Upper lobe of right lung (tissue), 1 donor: Measurements from ENCODE around the gene LPAR4. TPM values are rescaled to one million over a fixed set of nuclear protein-coding genes. Genes with fewer than 3 reads are reported as not detected.

Experiments
- ATAC-seq: fragments of 200-7000 bp; cut with Tn5 transposase; one replicate; pipeline ENCODE4 v1.9.1; 2020; ENCODE audit warnings: mild to moderate bottlenecking, moderate library complexity
- DNase-seq: peaks from one replicate; pipeline ENCODE4 v3.0.0-alpha.2; 2020
- H3K27ac ChIP-seq: fragments of 200-600 bp; one replicate; pipeline ENCODE4 v1.8.0; 2022
- H3K27me3 ChIP-seq: fragments of 200-600 bp; one replicate; pipeline ENCODE4 v1.8.0; 2022; ENCODE audit warnings: mild to moderate bottlenecking
- H3K36me3 ChIP-seq: fragments of 200-600 bp; one replicate; pipeline ENCODE4 v1.8.0; 2022
- H3K4me1 ChIP-seq: fragments of 200-600 bp; one replicate; pipeline ENCODE4 v1.8.0; 2022
- H3K4me3 ChIP-seq: fragments of 200-600 bp; one replicate; pipeline ENCODE4 v1.8.0; 2022; ENCODE audit warnings: mild to moderate bottlenecking
- H3K9me3 ChIP-seq: fragments of 200-600 bp; one replicate; pipeline ENCODE4 v1.8.0; 2022
- CTCF ChIP-seq: fragments of 200-600 bp; IDR thresholded peaks from one replicate; pipeline ENCODE4 v1.8.0; 2022; ENCODE audit warnings: antibody characterized with exemption
- intact Hi-C: fragments of 100-400 bp; cut with DNase I; formaldehyde crosslinking; loops from one replicate; pipeline ENCODE4 v1.11.0; 2022
- total RNA-seq: library from RNA; stranded (reverse); fragmentation: NEBNext Ultra II Directional; extraction: Animal tissue kit (Norgen Biotek cat#: 25700); gene quantifications from one replicate; pipeline ENCODE4 v1.2.1, GENCODE V29; 2021
- donor health status: DM: no; HTN: yes; CAD: no; lungs with severe emphysema.

LPAR4 gene
- total RNA-seq, 1 donor from 2014 or later: not detected

DNA sequence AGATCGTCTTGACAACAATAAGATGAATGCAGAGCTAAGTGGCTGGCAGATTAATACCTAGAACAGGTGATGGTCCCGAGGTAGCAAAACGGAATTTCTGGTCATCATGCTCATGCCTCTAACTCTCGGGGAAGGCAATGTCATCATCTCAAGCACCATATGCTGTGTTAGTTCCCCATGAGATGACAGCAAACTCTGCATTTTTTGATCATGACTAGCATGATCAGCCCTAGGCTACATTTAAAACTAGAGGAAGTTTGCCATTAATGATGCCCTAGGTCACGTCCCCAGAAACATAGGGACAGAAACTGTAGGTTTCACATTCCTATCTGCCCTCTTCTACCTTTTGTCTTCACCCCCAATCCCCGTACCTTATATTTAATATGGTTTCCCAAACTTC lies 11.6 kb downstream of the LPAR4 start:
- H3K27me3 ChIP-seq: no peaks in the 10 kb centered on the region
- no peaks in the 10 kb centered on the region for H3K4me1 ChIP-seq
- H3K9me3 ChIP-seq: no peaks in the 10 kb centered on the region
- H3K4me3 ChIP-seq: no peak overlapping the region
- DNase-seq: no peak
- no peak for TF ChIP-seq CTCF
- no peak overlapping the region for H3K27ac ChIP-seq
- intact Hi-C loops: no loop called here
- H3K36me3 ChIP-seq: no peaks in the 10 kb centered on the region
- no peak for ATAC-seq

DNA sequence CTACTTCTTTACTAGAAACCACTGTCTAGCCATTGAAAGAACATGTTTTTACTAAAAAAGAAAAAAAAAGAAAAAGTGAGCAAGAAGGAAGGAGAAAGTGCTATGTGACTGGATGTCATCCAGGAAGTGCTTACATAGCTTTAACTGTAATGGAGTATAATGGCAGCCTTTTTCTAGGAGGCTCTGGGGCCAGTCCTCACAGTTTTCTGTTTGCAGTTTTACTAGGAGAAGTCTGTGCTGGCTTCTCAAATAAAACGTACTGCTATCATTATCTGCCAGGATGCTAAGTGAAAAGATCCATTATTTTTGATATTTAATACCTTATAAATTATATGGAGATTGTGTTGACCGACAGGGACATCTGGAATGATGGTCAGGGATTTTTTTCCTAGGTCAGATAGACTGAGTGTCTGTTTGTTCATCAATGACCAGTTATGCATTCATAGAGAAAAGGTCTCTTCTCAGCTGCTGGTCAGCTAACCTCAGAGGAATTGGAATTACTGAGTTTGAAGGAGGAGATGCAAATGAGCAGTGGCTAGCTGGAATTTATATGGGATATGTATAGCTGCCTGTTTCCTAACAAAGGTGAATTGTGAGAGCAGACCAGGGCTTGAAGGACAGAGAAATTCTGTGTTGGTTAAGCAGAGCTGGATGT lies 21.7 kb downstream of the LPAR4 start:
- Histone ChIP-seq H3K36me3 (no peaks in the 10 kb centered on the region), H3K9me3 (no peaks in the 10 kb centered on the region), H3K27ac (no peak overlapping the region), H3K4me3 (no peak overlapping the region), H3K4me1 (no peaks in the 10 kb centered on the region), H3K27me3 (no peaks in the 10 kb centered on the region)
- no peak for ATAC-seq
- no peak for DNase-seq
- no peak for TF ChIP-seq CTCF
- intact Hi-C loops: no loop called here

- DNase-seq (no peak), ATAC-seq (no peak)
- no peaks in the 10 kb centered on the region for H3K9me3 ChIP-seq
- H3K36me3 ChIP-seq: no peaks in the 10 kb centered on the region
- no peak overlapping the region for H3K4me3 ChIP-seq
- no peaks in the 10 kb centered on the region for H3K4me1 ChIP-seq
- H3K27me3 ChIP-seq: no peaks in the 10 kb centered on the region
- no peak overlapping the region for H3K27ac ChIP-seq
- no peak for TF ChIP-seq CTCF
- intact Hi-C loops: no loop called here
Measured at GRCh38 chrX:78769946-78770345, 22.4 kb downstream of the LPAR4 start.

DNA sequence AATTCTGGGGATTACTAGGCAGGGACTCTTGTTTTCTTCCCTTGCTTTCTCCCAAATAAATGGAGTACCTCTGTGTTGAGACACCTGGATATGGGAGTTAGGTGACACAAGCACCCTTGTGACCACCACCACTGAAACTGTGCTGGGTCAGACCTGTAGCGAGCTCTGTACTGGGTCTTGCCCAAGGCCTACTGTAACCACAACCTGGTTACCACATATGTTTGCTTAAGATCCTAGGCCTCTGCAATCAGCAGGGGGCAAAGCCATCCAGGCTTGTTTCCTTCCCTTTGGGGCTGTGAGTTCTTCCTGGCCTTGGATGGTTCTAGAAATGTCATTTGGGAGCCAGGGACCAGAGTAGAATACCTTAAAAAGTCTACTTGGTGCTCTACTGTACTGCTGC lies 49.4 kb downstream of the LPAR4 start:
- no peaks in the 10 kb centered on the region for H3K4me1 ChIP-seq
- no peak overlapping the region for H3K4me3 ChIP-seq
- TF ChIP-seq CTCF: no peak
- H3K27me3 ChIP-seq: no peaks in the 10 kb centered on the region
- H3K36me3 ChIP-seq: no peaks in the 10 kb centered on the region
- ATAC-seq (no peak), DNase-seq (no peak)
- intact Hi-C loops: no loop called here
- no peaks in the 10 kb centered on the region for H3K9me3 ChIP-seq
- H3K27ac ChIP-seq: no peak overlapping the region

DNA sequence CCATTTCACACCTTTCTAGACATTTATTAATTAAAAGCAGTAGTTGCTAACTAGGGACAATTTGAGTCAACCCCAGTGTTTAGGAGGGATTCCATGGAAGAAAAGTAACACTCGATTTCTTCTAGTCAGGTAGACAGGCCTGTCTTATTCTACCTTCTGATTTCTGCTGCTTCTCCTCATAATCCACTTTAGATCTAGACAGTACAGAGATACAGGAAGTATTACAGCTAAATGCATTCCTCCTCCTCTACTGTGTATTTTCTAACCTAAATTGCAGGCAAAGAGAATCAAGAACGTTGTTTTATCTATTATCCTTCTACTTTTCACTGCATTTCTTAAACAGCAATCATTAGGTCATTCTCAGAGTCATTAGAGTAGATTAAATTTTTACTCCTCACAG lies 52.6 kb downstream of the LPAR4 start:
- Histone ChIP-seq H3K36me3 (no peaks in the 10 kb centered on the region), H3K27me3 (no peaks in the 10 kb centered on the region), H3K27ac (no peak overlapping the region), H3K4me3 (no peak overlapping the region), H3K9me3 (no peaks in the 10 kb centered on the region), H3K4me1 (no peaks in the 10 kb centered on the region)
- TF ChIP-seq CTCF: no peak
- no peak for ATAC-seq
- intact Hi-C loops: no loop called here
- no peak for DNase-seq

DNA sequence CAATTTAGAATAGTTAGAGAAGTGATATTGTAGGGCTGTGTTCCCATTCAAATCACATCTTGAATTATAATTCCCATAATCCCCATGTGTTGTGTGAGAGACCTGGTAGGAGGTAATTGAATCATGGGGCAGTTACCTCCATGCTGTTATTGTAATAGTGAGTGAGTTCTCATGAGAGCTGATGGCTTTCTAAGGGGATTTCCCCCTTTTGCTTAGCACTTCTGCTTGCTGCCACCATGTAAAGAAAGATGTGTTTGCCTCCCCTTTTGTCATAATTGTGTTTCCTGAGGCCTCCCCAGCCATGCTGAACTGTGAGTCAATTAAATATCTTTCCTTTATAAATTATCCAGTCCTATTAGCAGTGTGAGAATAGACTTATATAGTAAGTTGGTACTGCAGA lies 53.2 kb downstream of the LPAR4 start:
- no peak for TF ChIP-seq CTCF
- DNase-seq (no peak), ATAC-seq (no peak)
- no peak overlapping the region for H3K27ac ChIP-seq
- no peak overlapping the region for H3K4me3 ChIP-seq
- H3K9me3 ChIP-seq: no peaks in the 10 kb centered on the region
- no peaks in the 10 kb centered on the region for H3K27me3 ChIP-seq
- H3K4me1 ChIP-seq: no peaks in the 10 kb centered on the region
- no peaks in the 10 kb centered on the region for H3K36me3 ChIP-seq
- intact Hi-C loops: no loop called here
